Pancreas (tissue), 10 donors: ENCODE data around the gene ARHGEF16. TPM values are rescaled to one million over a fixed set of nuclear protein-coding genes. Genes with fewer than 3 reads are reported as not detected.

Experiments
- ATAC-seq, 4 donors: fragments of 200-7000 bp; cut with Tn5 transposase; one replicate each; pipeline versions ENCODE4 v1.8.0 to v1.9.1; 2020; ENCODE audit warnings: mild to moderate bottlenecking in 4 of 4, moderate library complexity in 4 of 4
- DNase-seq, 6 donors: peaks; one replicate each; pipeline ENCODE4 v3.0.0-alpha.2; 2020
- FAIRE-seq: peaks from 2 replicates; lab custom pipeline; 2012; peaks lifted over from hg19 to GRCh38; lab: Jason Lieb, UNC
- H3K27ac ChIP-seq, 4 donors: fragments of 200-600 bp; sonication (generic); 1 replicate in 3 of 4; 2 replicates in 1 of 4; pipeline versions ENCODE4 v1.5.0 to v1.8.0; 2020
- H3K27me3 ChIP-seq, 4 donors: fragments of 200-600 bp; one replicate each; pipeline ENCODE4 v1.8.0; 2021
- H3K36me3 ChIP-seq, 3 donors: fragments of 200-600 bp; sonication (generic) in 1 of 3; one replicate each; pipeline versions ENCODE4 v1.5.0 to v1.8.0; 2020 to 2021
- H3K4me1 ChIP-seq, 3 donors: fragments of 200-600 bp; one replicate each; pipeline ENCODE4 v1.8.0; 2021
- H3K4me3 ChIP-seq, 4 donors: fragments of 200-600 bp; sonication (generic) in 2 of 4; one replicate each; pipeline versions ENCODE4 v1.5.0 to v1.8.0; 2020 to 2021
- H3K9me3 ChIP-seq, 4 donors: fragments of 200-600 bp; one replicate each; pipeline ENCODE4 v1.8.0; 2021
- WGBS, 2 donors: extraction: QIAGEN DNeasy Blood & Tissue Kit; methylation state at CpG; one replicate each; pipeline ENCODE4 v1.1.7; 2013; 5-methylcytosine and 5-hydroxymethylcytosine counted together
- intact Hi-C, 3 donors: fragments of 100-400 bp; cut with DNase I; formaldehyde crosslinking; loops; one replicate each; pipeline versions ENCODE4 v1.11.1 to v1.14.2; 2022
- polyA plus RNA-seq, 2 donors: library from polyadenylated mRNA; stranded (reverse); fragments of 200-250 nt; gene quantifications; one replicate each; pipeline ENCODE4 v1.2.3, GENCODE V29; 2013
- total RNA-seq, 6 donors: library from RNA; stranded (reverse); fragmentation: NEBNext Ultra II Directional in 4 of 6; extraction: Animal tissue kit (Norgen Biotek cat#: 25700) in 4 of 6; gene quantifications; one replicate each; pipeline versions ENCODE4 v1.2.1 to v1.2.4, GENCODE V29; 2021 to 2023
- TF ChIP-seq, protein P1 (sequence below), 4 donors: fragments of 200-600 bp; sonication (generic) in 3 of 4; IDR thresholded peaks; one replicate each; pipeline versions ENCODE4 v1.5.0 to v1.8.0; 2021; ENCODE audit warnings: antibody characterized with exemption in 4 of 4
- donor health status: healthy with polysubstance abuse.
- donor health status: DM: no; HTN: no; CAD: no; lungs with moderate emphysema.
- donor health status: DM: no; HTN: no; CAD: no.
- donor health status: control.
- donor health status: control.
- donor health status: Bipolar disorder and iron deficiency.
- donor health status: DM: yes; HTN: yes; CAD: no.
- donor health status: DM: no; HTN: no; CAD: no.
- donor health status: DM: no; HTN: no; CAD: no.
- donor health status: DM: yes; HTN: yes; CAD: no.

ARHGEF16 gene
- total and polyA plus RNA-seq, 8 donors = 8.2 to 26.4 (median 9.8) TPM

DNA sequence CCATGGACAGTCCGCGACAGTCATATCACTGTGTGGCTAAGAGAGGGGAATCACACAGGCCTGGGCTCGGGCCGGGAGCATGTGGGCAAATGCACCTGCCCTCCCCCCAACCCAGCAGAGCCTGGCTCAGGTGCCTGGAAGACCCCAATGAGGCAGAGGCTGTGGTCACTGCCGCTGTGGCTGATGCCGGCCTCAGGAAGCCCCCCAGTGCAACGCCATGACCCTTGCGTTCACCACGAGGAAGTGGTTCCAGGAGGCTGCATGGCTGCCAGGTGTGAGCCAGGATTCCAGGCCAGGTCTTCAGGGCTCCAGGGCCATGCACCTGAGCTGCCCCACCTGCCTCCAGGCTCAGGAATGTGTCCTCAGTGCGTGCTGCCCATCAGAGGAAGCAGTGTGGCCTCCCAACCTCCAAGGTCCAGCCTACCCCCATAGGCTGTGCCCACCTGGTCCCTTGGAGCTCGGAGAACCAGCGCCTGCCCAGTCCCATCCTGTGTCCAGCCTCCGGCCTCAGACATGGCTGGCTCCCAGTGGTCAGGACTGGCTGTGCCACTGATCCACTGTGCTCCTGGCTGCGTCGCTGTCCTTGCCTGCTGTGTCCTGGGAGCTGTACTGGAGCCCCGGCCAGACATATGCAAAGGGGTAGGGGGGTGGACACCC, 8.0 kb downstream of the ARHGEF16 start:
- H3K9me3 ChIP-seq = no peaks in the 10 kb centered on the region
- no peak for FAIRE-seq
- ATAC-seq = no peak
- TF ChIP-seq, protein P1, sequence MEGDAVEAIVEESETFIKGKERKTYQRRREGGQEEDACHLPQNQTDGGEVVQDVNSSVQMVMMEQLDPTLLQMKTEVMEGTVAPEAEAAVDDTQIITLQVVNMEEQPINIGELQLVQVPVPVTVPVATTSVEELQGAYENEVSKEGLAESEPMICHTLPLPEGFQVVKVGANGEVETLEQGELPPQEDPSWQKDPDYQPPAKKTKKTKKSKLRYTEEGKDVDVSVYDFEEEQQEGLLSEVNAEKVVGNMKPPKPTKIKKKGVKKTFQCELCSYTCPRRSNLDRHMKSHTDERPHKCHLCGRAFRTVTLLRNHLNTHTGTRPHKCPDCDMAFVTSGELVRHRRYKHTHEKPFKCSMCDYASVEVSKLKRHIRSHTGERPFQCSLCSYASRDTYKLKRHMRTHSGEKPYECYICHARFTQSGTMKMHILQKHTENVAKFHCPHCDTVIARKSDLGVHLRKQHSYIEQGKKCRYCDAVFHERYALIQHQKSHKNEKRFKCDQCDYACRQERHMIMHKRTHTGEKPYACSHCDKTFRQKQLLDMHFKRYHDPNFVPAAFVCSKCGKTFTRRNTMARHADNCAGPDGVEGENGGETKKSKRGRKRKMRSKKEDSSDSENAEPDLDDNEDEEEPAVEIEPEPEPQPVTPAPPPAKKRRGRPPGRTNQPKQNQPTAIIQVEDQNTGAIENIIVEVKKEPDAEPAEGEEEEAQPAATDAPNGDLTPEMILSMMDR (IDR thresholded peaks at IDR 0.05) = no peak
- WGBS, 2 donors = 93 to 95% methylated on average over 16 of the region's 16 CpGs
- DNase-seq = peak in 1 of 6 donors; percentile 74
- intact Hi-C loops = no loop called here
- no peaks in the 10 kb centered on the region for H3K36me3 ChIP-seq
- peaks cover 6 to 19% (median 19%) of the 10 kb centered on the region in 3 donors for H3K4me1 ChIP-seq
- H3K4me3 ChIP-seq = no peak overlapping the region
- H3K27me3 ChIP-seq = no peaks in the 10 kb centered on the region
- no peak overlapping the region for H3K27ac ChIP-seq

DNA sequence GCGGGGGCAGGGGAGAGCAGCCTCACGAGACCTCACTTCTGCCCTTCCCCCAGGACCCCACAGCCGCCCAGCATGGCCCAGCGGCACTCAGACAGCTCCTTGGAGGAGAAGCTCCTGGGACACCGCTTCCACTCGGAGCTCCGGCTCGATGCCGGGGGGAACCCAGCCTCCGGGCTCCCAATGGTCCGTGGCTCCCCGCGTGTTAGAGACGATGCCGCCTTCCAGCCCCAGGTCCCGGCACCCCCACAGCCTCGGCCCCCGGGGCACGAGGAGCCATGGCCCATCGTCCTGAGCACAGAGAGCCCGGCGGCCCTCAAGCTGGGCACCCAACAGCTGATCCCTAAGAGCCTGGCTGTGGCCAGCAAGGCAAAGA, 8.5 kb downstream of the ARHGEF16 start:
- 94 to 96% methylated on average over 21 to 22 of the region's 22 CpGs for WGBS, 2 donors
- TF ChIP-seq, protein P1 (IDR thresholded peaks at IDR 0.05) = no peak
- H3K36me3 ChIP-seq = no peaks in the 10 kb centered on the region
- DNase-seq = peak in 3 of 6 donors; percentile 15 to 63 (median 52)
- peaks cover 6 to 19% (median 19%) of the 10 kb centered on the region in 3 donors for H3K4me1 ChIP-seq
- no peaks in the 10 kb centered on the region for H3K27me3 ChIP-seq
- H3K9me3 ChIP-seq = no peaks in the 10 kb centered on the region
- intact Hi-C loops = no loop called here
- no peak for FAIRE-seq
- ATAC-seq = no peak
- H3K4me3 ChIP-seq = no peak overlapping the region
- H3K27ac ChIP-seq = no peak overlapping the region

DNA sequence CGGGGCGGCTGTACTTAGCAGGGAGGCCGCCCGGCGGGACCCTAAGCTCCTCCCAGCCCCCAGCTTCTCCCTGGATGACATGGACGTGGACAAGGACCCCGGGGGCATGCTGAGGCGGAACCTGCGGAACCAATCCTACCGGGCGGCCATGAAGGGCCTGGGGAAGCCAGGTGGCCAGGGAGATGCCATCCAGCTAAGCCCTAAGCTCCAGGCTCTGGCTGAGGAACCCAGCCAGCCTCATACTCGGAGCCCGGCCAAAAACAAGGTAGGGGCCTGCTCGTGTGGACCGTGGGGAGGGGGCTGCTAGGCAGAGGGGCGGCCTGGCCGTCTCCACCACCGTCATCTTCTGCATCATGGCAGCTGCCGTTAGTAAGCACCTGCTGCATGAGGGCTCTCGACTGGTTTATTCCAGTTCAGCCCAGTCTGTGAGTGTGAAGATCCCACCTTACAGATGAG, 9.0 kb downstream of the ARHGEF16 start:
- ATAC-seq (no peak), FAIRE-seq (no peak), DNase-seq (peak in 3 of 6 donors; percentile 18 to 67 (median 47))
- Histone ChIP-seq H3K27me3 (no peaks in the 10 kb centered on the region), H3K27ac (no peak overlapping the region), H3K9me3 (no peaks in the 10 kb centered on the region), H3K4me3 (no peak overlapping the region), H3K4me1 (peaks cover 6 to 19% (median 19%) of the 10 kb centered on the region in 3 donors), H3K36me3 (no peaks in the 10 kb centered on the region)
- 90% methylated on average over 20 of the region's 20 CpGs for WGBS, 2 donors
- TF ChIP-seq, protein P1 (IDR thresholded peaks at IDR 0.05) = no peak
- intact Hi-C loops = no loop called here

DNA sequence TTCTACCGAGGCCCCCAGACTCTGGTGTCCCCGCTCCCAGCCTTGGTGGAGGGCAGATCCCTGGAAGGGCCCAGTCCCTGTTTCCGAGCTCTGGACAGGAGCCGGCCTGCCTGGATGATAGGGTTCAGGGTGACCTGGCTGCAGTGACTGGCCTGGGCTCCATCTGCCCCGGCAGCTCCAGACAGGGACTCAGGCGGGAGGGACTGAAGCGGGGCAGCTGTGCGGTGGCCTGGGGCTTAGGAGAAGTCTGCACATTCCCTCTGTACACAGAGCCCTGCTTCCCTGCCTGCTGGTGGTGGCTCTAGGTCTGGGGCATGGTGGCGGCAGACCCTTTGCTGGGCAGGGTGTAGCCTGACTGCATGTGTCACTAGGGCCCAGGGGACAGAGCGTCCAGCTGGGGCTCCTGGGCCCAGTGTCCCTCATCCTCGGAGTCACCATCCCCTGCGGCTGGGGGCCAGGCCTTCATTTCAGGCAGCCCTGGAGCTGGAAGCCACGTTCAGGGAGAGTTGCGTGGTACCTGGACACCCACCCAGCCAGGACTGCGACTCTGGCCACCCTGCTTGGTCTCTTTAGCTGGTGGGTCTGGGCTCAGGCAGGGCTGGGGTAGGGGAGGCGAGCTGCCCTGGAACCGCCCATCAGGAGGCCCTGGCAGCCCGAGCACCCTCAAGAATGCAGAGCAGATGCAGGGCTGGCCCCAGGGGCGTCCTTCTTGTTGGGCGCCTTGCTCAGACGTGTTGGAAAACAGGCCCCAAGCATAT, 9.6 kb downstream of the ARHGEF16 start:
- no peak overlapping the region for H3K27ac ChIP-seq
- H3K36me3 ChIP-seq = no peaks in the 10 kb centered on the region
- no peak overlapping the region for H3K4me3 ChIP-seq
- intact Hi-C loops = no loop called here
- ATAC-seq (no peak), FAIRE-seq (no peak), DNase-seq (peak in 3 of 6 donors; percentile 16 to 70 (median 46))
- H3K9me3 ChIP-seq = no peaks in the 10 kb centered on the region
- peaks cover 6 to 19% (median 16%) of the 10 kb centered on the region in 3 donors for H3K4me1 ChIP-seq
- H3K27me3 ChIP-seq = no peaks in the 10 kb centered on the region
- TF ChIP-seq, protein P1 (IDR thresholded peaks at IDR 0.05) = no peak
- WGBS, 2 donors = 95 to 98% methylated on average over 21 of the region's 21 CpGs
